Motor neuron (in vitro differentiated cells): ENCODE results near the gene C1orf122. TPM values are rescaled to one million over a fixed set of nuclear protein-coding genes. Genes with fewer than 3 reads are reported as not detected.
A peak's percentile ranks its signal among the peaks of the same experiment; 100 is the strongest.

Source experiments
- ATAC-seq, 8 experiments: fragments of 200-7000 bp; cut with Tn5 transposase; replicated peaks in 6 of 8; 2 replicates each; pipeline ENCODE4 v1.8.0; 2021; ENCODE audit warnings: mild to moderate bottlenecking in 8 of 8, moderate library complexity in 8 of 8
- H3K27ac ChIP-seq, 2 donors: fragments of 250-450 bp; sonication (Bioruptor Pico); 2 replicates each; pipeline ENCODE4 v1.9.0; 2021; ENCODE audit warnings: antibody characterized with exemption in 2 of 2, mild to moderate bottlenecking in 2 of 2, moderate library complexity in 1 of 2
- H3K4me1 ChIP-seq, 2 donors: fragments of 250-450 bp; sonication (Bioruptor Pico); replicated peaks in 1 of 2; 2 replicates each; pipeline ENCODE4 v1.6.1; 2021; ENCODE audit warnings: antibody characterized with exemption in 2 of 2, mild to moderate bottlenecking in 2 of 2, moderate library complexity in 1 of 2
- H3K4me3 ChIP-seq, 5 donors: fragments of 250-450 bp; sonication (Bioruptor Pico); 2 replicates each; pipeline ENCODE4 v1.9.0; 2021; ENCODE audit warnings: antibody characterized with exemption in 5 of 5, mild to moderate bottlenecking in 5 of 5, moderate library complexity in 4 of 5
- WGBS, 10 experiments: fragments of 450-650 bp; shearing (Covaris generic); methylation state at CpG; one replicate each; pipeline ENCODE4 v1.0.0; 2022; 5-methylcytosine and 5-hydroxymethylcytosine counted together
- in situ Hi-C, 9 experiments: fragments of 400-800 bp; cut with MboI; loops; one replicate each; pipeline ENCODE4 v1.15.0; 2021; ENCODE audit warnings: low sequenced_read_pairs in 9 of 9, low pct_unique_long_range_greater_than_20kb in 2 of 9; ENCODE audit not compliant: unreplicated experiment in 9 of 9
- total RNA-seq, 8 experiments: library from RNA; unstranded; fragments of 300-600 nt; gene quantifications; 2 replicates each; pipeline versions ENCODE4 v1.2.3 to v1.2.4, GENCODE V29; 2022

C1orf122 gene
- total RNA-seq, 8 experiments from 2014 or later = 20.4 to 83.0 (median 61.7) TPM

DNA sequence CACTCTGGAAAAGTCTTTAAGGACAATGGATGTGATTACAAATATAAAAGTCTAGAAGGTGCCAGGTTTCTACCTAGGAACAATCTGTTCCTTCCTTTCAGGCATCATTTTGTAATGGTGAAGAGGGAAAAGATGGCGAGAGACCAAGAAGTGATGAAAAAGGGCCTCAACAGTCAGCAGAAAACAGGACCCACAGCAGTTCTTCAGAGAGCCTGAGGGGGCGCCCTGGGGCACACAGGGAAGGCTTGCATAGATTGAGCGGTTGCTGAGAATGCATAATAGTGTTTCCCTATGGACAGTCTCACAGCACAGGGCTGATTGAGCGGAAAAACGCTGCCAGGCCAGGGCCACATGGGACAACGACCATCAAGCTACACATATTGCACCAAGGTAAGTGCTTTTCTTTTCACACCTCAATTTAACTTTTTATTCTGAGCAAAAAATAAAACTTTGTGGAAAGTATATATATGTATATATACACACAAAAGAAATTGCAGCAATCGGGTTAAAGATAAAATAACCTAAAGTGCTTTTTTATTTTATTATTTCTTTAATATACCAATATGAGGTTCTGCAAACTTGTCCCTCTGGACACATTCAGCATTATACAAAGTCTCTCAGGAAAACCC, 3.6 kb downstream of the C1orf122 start:
- Histone ChIP-seq H3K4me1 (peaks cover 18 to 26% of the 10 kb centered on the region in 2 donors), H3K4me3 (no peak overlapping the region), H3K27ac (no peak overlapping the region)
- in situ Hi-C loops = no loop called here
- ATAC-seq = peak in 4 of 8 experiments; percentile 3 to 4 (median 3)
- 8 to 67% (median 30%) methylated on average over 3 to 6 of the region's 7 CpGs; no CpG with 5 or more reads in 2 of the 10 experiments for WGBS, 10 experiments

DNA sequence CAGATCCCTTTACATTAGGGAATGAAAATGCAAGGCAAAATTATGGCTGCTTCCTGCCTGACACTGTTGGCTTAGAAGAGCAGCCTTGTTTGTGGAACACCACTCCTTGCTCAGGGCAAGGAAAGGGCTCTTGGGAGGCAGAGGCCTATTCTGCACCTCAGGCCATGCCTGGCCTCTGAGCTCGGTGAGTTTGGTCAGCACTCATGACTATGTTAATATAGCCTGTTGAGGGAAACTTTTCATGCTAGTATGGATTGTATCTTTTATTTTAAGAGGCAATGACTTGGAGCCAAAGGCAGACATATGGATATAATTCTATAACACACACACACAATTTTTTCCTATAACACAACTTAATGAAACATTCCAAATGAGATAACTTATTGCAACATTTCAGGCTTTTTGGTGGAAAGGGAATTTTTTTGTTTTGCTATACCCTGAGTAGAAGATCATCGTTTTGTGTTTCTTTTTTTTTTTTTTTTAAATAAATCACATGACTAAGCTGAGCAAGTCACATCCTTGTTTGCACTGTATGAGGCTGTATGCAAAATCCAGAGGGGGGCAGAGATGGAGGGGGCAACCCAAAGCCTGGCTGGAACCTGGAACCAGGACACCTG, 6.0 kb downstream of the C1orf122 start:
- 0 to 100% (median 71%) methylated on average over 1 to 2 of the region's 2 CpGs; no CpG with 5 or more reads in 1 of the 10 experiments for WGBS, 10 experiments
- in situ Hi-C loops = no loop called here
- Histone ChIP-seq H3K27ac (no peak overlapping the region), H3K4me3 (no peak overlapping the region), H3K4me1 (peaks cover 10 to 18% of the 10 kb centered on the region in 2 donors)
- peak in 3 of 8 experiments; percentile 49 to 61 (median 57) for ATAC-seq

DNA sequence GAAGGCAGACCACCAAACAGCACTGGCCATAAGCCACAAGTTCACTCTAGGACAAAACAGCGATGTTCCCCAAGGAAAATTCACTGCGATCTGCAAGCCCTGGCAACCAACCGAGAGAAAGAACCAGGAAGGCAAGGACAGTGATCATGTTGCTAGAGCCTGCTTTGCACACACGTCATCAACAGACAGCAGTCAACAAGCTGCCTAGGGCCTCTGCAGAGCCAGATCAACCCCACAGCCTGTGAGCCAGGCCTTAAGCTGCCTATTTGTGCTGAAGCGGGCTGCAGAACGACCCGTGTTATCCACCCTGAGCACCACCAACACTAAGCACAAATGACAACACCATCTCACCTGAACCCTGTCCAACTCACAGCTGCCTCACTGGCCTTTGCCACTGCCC, 6.7 kb downstream of the C1orf122 start:
- peak in 2 of 8 experiments; percentile 54 for ATAC-seq
- 60 to 100% (median 90%) methylated on average over 1 to 7 of the region's 7 CpGs; no CpG with 5 or more reads in 4 of the 10 experiments for WGBS, 10 experiments
- in situ Hi-C loops = no loop called here

DNA sequence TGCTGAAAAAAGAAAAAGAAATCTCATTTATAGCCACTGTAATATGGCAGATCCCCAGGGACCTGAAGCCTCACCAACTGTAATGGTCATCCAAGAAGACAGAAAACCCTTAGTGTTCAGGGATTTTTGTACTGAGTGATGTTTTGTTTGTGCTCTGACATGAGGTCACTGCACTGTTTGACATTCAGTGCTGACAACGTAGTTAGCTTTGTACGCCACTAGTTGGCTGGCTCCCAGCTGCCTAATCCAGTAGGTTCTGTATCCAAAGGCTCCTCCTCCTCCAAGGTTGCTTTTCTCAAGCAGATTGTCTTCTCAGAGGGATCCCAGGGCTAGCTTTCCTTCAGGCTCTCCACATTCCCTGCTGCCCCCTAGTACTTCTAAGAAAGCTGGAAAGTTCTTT, 9.9 kb downstream of the C1orf122 start:
- Histone ChIP-seq H3K4me1 (no peaks in the 10 kb centered on the region), H3K4me3 (no peak overlapping the region), H3K27ac (no peak overlapping the region)
- ATAC-seq = peak in 1 of 8 experiments; percentile 86
- in situ Hi-C loops = no loop called here
- 0 to 50% (median 41%) methylated on average over 1 to 2 of the region's 2 CpGs; no CpG with 5 or more reads in 4 of the 10 experiments for WGBS, 10 experiments

More for the DNA sequence above, 6.7 kb downstream of the C1orf122 start:
- H3K4me3 ChIP-seq = no peak overlapping the region
- no peak overlapping the region for H3K27ac ChIP-seq
- H3K4me1 ChIP-seq = peaks cover 9 to 16% of the 10 kb centered on the region in 2 donors

DNA sequence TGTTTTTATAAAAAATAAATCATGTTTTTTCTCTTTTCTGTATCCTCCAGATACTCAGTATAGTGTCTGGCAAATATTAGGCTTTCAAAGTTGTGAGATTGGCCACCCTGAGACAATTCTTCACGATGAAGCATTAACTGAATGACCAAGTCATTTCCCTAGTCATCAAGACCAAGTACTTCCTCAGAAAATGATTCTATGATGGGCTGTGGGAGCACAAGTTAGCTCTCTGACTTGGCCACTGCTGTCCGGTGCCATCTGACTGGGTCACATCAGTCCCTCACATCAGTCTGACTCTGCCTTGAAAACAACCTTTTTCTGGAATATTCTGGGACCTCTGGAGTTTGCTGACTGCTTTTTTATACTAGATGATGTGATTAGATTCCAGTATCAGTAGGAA, 13.9 kb downstream of the C1orf122 start:
- Histone ChIP-seq H3K4me3 (no peak overlapping the region), H3K4me1 (no peaks in the 10 kb centered on the region), H3K27ac (no peak overlapping the region)
- in situ Hi-C loops = no loop called here
- 67 to 100% (median 100%) methylated on average over 1 to 2 of the region's 2 CpGs; no CpG with 5 or more reads in 2 of the 10 experiments for WGBS, 10 experiments
- ATAC-seq = no peak

DNA sequence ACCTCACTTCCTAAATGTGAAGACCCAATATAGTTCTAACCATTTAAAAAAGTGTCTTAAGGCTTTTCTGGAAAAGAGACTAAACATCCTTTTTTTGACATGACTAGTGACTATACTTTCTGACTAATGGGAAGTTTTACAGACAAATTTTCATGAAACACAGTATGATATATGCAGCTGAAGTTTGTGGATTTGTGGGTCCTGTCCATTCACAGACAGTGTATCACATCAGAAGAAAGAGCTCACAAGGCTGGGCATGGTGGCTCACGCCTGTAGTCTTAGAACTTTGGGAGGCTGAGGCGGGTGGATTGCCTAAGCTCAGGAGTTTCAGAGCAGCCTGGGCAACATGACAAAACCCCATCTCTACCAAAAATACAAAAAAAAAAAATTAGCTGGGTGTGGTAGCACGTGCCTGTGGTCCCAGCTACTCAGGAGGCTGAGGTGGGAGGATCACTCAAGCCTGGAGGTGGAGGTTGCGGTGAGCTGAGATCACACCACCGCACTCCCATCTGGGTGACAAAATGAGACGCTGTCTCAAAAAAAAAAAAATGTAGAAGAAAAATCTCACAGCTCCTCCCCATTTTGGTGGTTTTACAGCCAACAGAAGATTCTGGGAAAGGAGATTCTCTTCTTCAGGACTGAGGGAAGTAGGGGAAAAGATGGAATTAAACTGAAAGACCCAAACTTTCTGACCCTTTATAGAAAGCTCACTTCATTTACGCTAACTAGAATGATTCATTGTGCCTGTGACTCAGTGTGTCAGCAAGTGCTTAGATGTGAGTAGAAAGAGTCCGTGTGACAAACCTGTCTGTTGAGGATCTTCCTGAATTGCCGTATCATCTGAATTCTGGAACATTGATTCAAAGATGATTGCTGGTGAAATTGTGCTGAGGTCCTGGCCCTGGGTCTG, 15.6 kb downstream of the C1orf122 start:
- no peak overlapping the region for H3K4me3 ChIP-seq

DNA sequence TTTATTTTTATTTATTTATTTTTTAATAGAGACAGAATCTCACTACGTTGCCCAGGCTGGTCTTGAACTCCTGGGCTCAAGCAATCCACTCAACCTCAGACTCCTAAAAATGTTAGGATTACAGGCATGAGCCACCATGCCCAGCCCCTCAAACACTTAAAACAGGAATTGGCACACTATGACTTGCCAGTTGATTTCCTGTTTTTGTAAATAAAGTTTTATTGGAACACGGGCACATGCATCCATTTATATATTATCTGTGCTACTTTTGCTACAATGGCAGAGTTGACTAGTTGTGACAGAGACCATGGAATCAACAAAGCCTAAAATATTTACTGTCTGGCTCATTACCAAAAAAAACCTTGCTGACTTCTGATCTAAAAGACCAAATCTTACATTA, 16.4 kb downstream of the C1orf122 start:
- no peak for ATAC-seq
- in situ Hi-C loops = no loop called here
- Histone ChIP-seq H3K4me3 (no peak overlapping the region), H3K27ac (no peak overlapping the region), H3K4me1 (no peaks in the 10 kb centered on the region)
- WGBS, 10 experiments = 20 to 100% (median 95%) methylated on average over 1 to 2 of the region's 2 CpGs; no CpG with 5 or more reads in 3 of the 10 experiments

More for the DNA sequence above, 15.6 kb downstream of the C1orf122 start:
- Histone ChIP-seq H3K4me1 (no peaks in the 10 kb centered on the region), H3K27ac (no peak overlapping the region)
- no peak for ATAC-seq
- WGBS, 10 experiments = 84 to 100% (median 92%) methylated on average over 1 to 9 of the region's 9 CpGs; no CpG with 5 or more reads in 2 of the 10 experiments
- in situ Hi-C loops = no loop called here

DNA sequence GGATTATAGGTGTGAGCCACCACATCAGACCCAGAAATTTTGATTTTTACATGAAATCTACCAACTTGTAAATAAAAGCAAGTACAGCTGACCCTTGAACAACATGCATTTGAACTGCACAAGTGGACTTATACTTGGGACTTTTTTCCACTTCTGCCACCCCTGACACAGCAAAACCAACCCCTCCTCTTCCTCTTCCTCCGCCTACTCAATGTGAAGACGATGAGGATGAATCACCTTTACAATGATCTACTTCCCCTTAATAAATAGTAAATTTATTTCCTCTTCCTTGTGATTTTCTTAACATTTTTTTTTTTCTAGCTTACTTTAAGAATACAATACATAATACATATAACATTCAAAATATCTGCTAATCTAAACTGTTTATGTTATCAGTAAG, 17.9 kb downstream of the C1orf122 start:
- in situ Hi-C loops = no loop called here
- no peak overlapping the region for H3K4me3 ChIP-seq
- peaks cover 0 to 12% of the 10 kb centered on the region in 2 donors for H3K4me1 ChIP-seq
- 82 to 95% (median 92%) methylated on average over 2 of the region's 2 CpGs; no CpG with 5 or more reads in 3 of the 10 experiments for WGBS, 10 experiments
- no peak overlapping the region for H3K27ac ChIP-seq
- no peak for ATAC-seq

DNA sequence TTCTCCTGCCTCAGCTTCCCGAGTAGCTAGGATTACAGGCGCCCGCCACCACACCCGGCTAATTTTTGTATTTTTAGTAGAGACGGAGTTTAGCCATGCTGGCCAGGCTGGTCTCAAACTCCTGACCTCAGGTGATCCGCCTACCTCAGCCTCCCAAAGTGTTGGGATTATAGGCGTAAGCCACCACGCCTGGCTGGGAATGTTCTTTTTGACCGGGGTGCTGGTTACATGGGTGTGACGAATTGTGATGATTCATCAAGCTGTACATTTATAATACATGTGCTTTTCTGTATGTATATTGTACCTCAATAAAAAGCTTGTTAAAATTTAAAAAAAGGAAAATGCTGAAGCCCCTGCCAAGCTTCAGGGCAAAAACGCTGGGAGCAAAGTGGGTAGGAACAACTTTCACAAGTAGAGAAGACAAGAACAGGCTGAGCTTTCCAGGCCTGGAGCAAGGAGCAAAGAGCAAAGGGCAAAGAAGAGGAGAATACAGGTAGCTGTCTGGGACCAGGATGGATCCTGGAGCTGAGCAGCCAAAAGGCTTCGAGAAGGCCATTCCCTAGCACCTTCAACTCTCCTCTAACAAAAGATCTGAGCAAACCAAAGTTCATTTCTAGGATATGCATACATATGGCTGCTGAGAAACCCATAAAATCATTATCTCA, 21.0 kb downstream of the C1orf122 start:
- 30 to 96% (median 89%) methylated on average over 2 to 12 of the region's 12 CpGs for WGBS, 10 experiments
- in situ Hi-C loops = no loop called here
- peak in 2 of 8 experiments; percentile 26 to 61 for ATAC-seq
- Histone ChIP-seq H3K27ac (no peak overlapping the region), H3K4me1 (peaks cover 0 to 26% of the 10 kb centered on the region in 2 donors), H3K4me3 (no peak overlapping the region)

DNA sequence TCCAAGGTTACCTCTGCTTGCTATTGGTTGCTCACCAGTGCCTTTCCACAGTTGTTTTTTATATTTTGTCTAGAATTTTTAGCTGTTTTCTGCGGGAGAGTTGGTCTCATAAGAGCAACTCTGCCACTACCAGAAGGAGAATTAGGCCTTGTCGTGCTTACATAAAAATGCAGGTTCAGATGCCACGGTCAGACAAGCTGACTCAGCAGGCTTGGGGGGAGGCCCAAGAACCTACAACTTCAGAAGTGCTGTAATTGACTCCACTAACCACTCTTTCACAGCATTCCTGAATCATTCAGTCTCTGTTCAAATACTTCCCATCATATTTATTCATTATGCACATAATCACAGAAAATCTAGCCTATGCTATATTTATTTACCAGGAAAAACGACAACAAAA, 23.5 kb downstream of the C1orf122 start:
- WGBS, 10 experiments = 75 to 100% (median 87%) methylated on average over 1 to 4 of the region's 4 CpGs
- Histone ChIP-seq H3K27ac (no peak overlapping the region), H3K4me1 (peaks cover 0 to 26% of the 10 kb centered on the region in 2 donors), H3K4me3 (no peak overlapping the region)
- in situ Hi-C loops = no loop called here
- ATAC-seq = no peak

DNA sequence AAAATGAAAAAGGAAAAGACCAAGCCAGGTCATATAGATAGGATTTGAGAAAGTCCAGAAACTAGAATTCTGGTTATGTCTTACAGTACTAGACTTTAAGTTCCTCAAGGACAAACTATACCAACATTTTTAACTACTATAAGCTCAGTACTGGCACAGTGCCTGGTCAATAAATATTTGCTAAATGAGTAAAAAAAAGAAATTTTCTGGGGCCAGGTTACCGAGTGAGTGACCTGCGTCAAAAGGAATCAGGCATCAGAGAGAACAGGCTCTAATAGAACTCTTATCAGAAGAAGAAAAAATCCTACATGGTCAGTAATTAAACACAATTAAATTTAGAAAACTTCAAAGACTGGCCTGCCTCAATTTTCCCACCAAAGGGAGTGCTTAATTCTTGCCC, 24.2 kb downstream of the C1orf122 start:
- 90 to 100% (median 98%) methylated on average over 2 of the region's 2 CpGs; no CpG with 5 or more reads in 2 of the 10 experiments for WGBS, 10 experiments
- no peak overlapping the region for H3K27ac ChIP-seq

DNA sequence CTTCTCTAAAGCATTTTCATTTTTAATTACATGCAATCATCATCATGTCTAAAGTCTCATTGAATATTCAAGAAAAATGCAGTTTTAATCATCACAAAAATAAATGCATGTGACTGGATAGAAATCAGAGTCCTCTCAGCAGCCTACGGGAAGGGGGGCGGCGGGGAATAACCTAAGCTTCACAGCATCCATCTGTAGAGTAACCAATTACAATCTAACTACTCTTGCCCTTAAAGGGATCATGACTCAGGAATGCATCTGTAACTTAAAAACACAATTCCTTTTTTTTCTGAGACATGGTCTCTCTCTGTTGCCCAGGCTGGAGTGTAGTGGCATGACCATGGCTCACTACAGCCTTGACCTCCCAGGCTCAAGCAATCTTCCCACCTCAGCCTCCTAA, 29.2 kb downstream of the C1orf122 start:
- peaks cover 0 to under 1% of the 10 kb centered on the region in 2 donors for H3K4me1 ChIP-seq

More for the DNA sequence above, 24.2 kb downstream of the C1orf122 start:
- ATAC-seq = no peak
- peaks cover 0 to 26% of the 10 kb centered on the region in 2 donors for H3K4me1 ChIP-seq
- H3K4me3 ChIP-seq = no peak overlapping the region
- in situ Hi-C loops = no loop called here

More for the DNA sequence above, 29.2 kb downstream of the C1orf122 start:
- H3K4me3 ChIP-seq = no peak overlapping the region
- H3K27ac ChIP-seq = no peak overlapping the region
- in situ Hi-C loops = no loop called here
- 47 to 100% (median 61%) methylated on average over 1 to 3 of the region's 3 CpGs; no CpG with 5 or more reads in 3 of the 10 experiments for WGBS, 10 experiments
- ATAC-seq = peak in 1 of 8 experiments; percentile 57
